ENCODE data around the gene KYAT1. TPM values are rescaled to one million over a fixed set of nuclear protein-coding genes. Genes with fewer than 3 reads are reported as not detected.

KYAT1 gene
- 4.3 and 4.4 TPM in 2 replicates for total RNA-seq

GRCh38 chr9:128881884-128882676, at the start of gene KYAT1, which contains the start of gene LRRC8A:
Gene KYAT1, minus strand, starts transcription at chr9:128881950. Its CDS starts 36,545 bp downstream, at chr9:128845405.
Gene LRRC8A, plus strand, starts transcription at chr9:128882133. Its CDS starts 25,032 bp downstream, at chr9:128907165.

DNA sequence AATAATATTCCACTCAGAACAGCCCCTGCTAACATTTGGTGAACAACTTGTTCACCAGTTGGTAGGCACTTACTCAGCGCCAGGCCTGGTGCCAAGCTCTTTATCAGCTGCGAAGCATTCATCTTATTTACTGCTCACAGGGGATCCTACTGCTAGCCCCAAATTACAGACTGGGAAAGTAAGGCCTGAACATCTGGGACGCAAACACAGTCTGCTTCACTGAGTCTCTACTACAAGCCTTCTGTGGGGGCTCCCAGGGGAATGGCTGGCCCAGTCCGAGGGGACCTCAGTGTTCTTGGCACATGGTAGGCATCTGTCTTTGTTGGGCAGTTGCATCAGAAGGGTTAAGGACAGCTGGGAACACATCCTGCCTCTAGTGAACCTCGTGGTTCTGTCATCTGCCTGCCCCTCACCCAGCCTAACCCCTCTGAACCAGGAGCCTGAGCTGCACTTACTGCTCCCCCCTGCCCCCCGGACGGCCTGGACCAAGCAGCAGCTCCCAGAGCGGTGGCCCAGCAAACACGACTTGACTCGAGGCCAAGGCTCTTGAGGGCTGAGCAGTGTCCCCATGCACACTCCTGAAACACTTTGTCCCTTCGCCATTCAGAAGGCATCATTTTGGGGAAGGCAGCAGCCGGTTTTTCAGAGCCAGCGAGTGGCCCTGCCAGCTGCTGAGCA, 38.8 kb upstream of the KYAT1 start, which contains the start of gene PHYHD1:
Gene PHYHD1, plus strand, starts transcription at position 602 of the 678 bp plus-strand sequence. CDS start 1,342 bp downstream, outside the sequence.

GRCh38 chr9:128829477-128830251, 52.1 kb downstream of the KYAT1 start, which contains the start of gene SPOUT1:
Gene SPOUT1, minus strand, starts transcription at chr9:128829794. Its CDS starts 14 bp downstream, at chr9:128829780.

GRCh38 chr9:128818099-128818838, 63.5 kb downstream of the KYAT1 start, which contains the start of gene ENDOG:
Gene ENDOG, plus strand, starts transcription at chr9:128818500. Its CDS starts 185 bp downstream, at chr9:128818685.

GRCh38 chr9:128786681-128787601, 94.8 kb downstream of the KYAT1 start, which contains the start of gene TBC1D13:
Gene TBC1D13, plus strand, starts transcription at chr9:128787253. Its CDS starts 101 bp downstream, at chr9:128787354.

Other genes starting within 250 kb of the KYAT1 start
- 30.9 and 32.1 TPM in 2 replicates for gene DYNC2I2, start 225.1 kb downstream of the KYAT1 start, total RNA-seq
- 292 and 558 TPM in 2 replicates for gene SET, start 192.7 kb downstream of the KYAT1 start, total RNA-seq
- 5.8 and 8.5 TPM in 2 replicates for gene PKN3, start 179.4 kb downstream of the KYAT1 start, total RNA-seq
- 31.3 and 44.9 TPM in 2 replicates for gene ZDHHC12, start 157.8 kb downstream of the KYAT1 start, total RNA-seq
- 15.8 and 16.6 TPM in 2 replicates for gene ZER1, start 110.0 kb downstream of the KYAT1 start, total RNA-seq
- 11.3 and 12.5 TPM in 2 replicates for gene TBC1D13, start 94.7 kb downstream of the KYAT1 start, total RNA-seq
- 18.0 and 18.6 TPM in 2 replicates for gene ENDOG, start 63.5 kb downstream of the KYAT1 start, total RNA-seq
- gene SPOUT1, start 52.2 kb downstream of the KYAT1 start, total RNA-seq: 14.0 and 15.2 TPM in 2 replicates
- gene LRRC8A, start 183 bp upstream of the KYAT1 start, total RNA-seq: 52.6 and 91.1 TPM in 2 replicates
- gene PHYHD1, start 39.0 kb upstream of the KYAT1 start, total RNA-seq: 0.34 TPM in 1 of 2 replicates, not detected in the other
- gene DOLK, start 65.7 kb upstream of the KYAT1 start, total RNA-seq: 25.5 and 27.3 TPM in 2 replicates
- 36.3 and 43.2 TPM in 2 replicates for gene NUP188, start 65.7 kb upstream of the KYAT1 start, total RNA-seq
- gene SH3GLB2, start 146.4 kb upstream of the KYAT1 start, total RNA-seq: 26.8 and 27.8 TPM in 2 replicates
- 12.1 and 16.8 TPM in 2 replicates for gene MIGA2, start 154.7 kb upstream of the KYAT1 start, total RNA-seq
- 7.7 and 7.9 TPM in 2 replicates for gene DOLPP1, start 199.2 kb upstream of the KYAT1 start, total RNA-seq
- 25.4 and 25.8 TPM in 2 replicates for gene CRAT, start 228.8 kb upstream of the KYAT1 start, total RNA-seq
- 77.2 and 80.0 TPM in 2 replicates for gene PTPA, start 229.5 kb upstream of the KYAT1 start, total RNA-seq